HG03439 (cell line): ENCODE measurements around the gene SCAMP4.

Experiments
- ATAC-seq: cut with Tn5 transposase; IDR thresholded peaks from one replicate; pipeline ENCODE4 v1.9.1; 2021; ENCODE audit warnings: mild to moderate bottlenecking, moderate library complexity; ENCODE audit not compliant: unreplicated experiment

The SCAMP4 gene

GRCh38 chr19:1936916-1937610 is 31.9 kb downstream of the SCAMP4 start:
- no peak for ATAC-seq

GRCh38 chr19:1938071-1938470 is 32.9 kb downstream of the SCAMP4 start:
- ATAC-seq = no peak

GRCh38 chr19:1941146-1942077 is 36.2 kb downstream of the SCAMP4 start, which contains the start of gene CSNK1G2:
Gene CSNK1G2 (plus strand): TSS chr19:1941172. CDS start chr19:1969773, 28,601 bp downstream.
- ATAC-seq = no peak

- ATAC-seq = peak; percentile 34
These were observed 37.1 kb downstream of the SCAMP4 start for GRCh38 chr19:1942078-1942933.

GRCh38 chr19:1942934-1943555 is 37.8 kb downstream of the SCAMP4 start:
- no peak for ATAC-seq

GRCh38 chr19:1943661-1944087 is 38.5 kb downstream of the SCAMP4 start:
- no peak for ATAC-seq

GRCh38 chr19:1944088-1944915 is 39.1 kb downstream of the SCAMP4 start:
- ATAC-seq = no peak

GRCh38 chr19:1944916-1945561 is 39.8 kb downstream of the SCAMP4 start:
- ATAC-seq = no peak

GRCh38 chr19:1945899-1946298 is 40.7 kb downstream of the SCAMP4 start:
- no peak for ATAC-seq

- no peak for ATAC-seq
These were observed 42.5 kb downstream of the SCAMP4 start for GRCh38 chr19:1947651-1948209.

GRCh38 chr19:1949304-1950101 is 44.3 kb downstream of the SCAMP4 start:
- no peak for ATAC-seq

- ATAC-seq = no peak
These were observed 45.4 kb downstream of the SCAMP4 start for GRCh38 chr19:1950640-1951039.

- no peak for ATAC-seq
These were observed 47.4 kb downstream of the SCAMP4 start for GRCh38 chr19:1952635-1953034.

- no peak for ATAC-seq
These were observed 47.8 kb downstream of the SCAMP4 start for GRCh38 chr19:1953037-1953436.

GRCh38 chr19:1953441-1954094 is 48.4 kb downstream of the SCAMP4 start:
- no peak for ATAC-seq

- no peak for ATAC-seq
These were observed 49.3 kb downstream of the SCAMP4 start for GRCh38 chr19:1954532-1954933.
